Measurements from ENCODE around the gene UNKL.

DNA sequence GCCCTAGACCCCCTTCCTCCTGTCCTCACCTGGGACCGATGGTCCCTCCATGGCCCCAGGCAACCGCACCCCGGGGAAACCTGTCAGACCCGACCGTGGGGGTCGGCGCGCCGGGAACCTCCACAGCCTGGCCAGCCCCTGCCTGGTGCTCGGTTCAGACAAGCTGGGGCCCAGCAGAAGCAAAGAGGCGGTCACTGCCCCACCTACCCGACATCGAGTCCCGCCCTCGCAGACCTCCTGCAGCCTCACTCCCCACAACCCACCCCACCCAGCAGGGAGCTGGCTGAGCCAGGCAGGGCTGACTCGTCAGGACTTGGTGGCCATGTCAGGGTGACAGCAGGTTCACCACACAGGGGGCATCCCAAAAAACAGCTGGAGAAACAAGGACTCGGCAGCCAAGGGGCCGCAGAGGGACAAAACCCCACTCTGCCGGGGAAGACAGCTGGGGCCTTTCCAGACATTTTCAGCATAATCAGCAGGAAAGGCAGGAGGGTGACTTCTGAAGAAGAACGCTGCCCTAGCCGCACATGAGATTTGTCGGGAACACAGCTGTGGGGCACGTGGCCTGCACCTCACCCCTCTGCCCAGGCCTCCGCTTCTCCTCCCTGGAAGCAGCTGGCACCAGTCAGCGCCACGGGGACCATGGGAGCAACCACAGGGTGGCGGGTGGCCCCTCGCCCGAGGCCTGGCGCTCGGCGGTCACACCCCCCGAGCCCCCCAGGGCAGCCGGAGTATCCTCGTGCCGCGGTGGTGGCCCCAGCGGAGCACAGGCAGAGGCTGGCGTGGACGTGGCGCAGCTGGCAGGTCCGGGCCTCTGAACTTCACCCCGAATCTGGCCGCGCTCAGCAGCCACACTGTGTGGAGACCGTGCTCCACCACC lies 39.8 kb downstream of the UNKL start:
- TF ChIP-seq TAF1 (IDR thresholded peaks at IDR 0.05; ENCODE audit: low read depth, low read length) (no peak), POLR2A (IDR thresholded peaks at IDR 0.05; ENCODE audit: low read depth, low read length) (no peak), POLR2AphosphoS5 (IDR thresholded peaks at IDR 0.05; ENCODE audit: low read depth, low read length) (no peak), SPI1 (IDR thresholded peaks at IDR 0.05; ENCODE audit: low read depth, low read length) (no peak), POU2F2 (IDR thresholded peaks at IDR 0.05; ENCODE audit: low read depth, low read length) (no peak)
